ENCODE results near the gene TBC1D22A.

TBC1D22A gene

DNA sequence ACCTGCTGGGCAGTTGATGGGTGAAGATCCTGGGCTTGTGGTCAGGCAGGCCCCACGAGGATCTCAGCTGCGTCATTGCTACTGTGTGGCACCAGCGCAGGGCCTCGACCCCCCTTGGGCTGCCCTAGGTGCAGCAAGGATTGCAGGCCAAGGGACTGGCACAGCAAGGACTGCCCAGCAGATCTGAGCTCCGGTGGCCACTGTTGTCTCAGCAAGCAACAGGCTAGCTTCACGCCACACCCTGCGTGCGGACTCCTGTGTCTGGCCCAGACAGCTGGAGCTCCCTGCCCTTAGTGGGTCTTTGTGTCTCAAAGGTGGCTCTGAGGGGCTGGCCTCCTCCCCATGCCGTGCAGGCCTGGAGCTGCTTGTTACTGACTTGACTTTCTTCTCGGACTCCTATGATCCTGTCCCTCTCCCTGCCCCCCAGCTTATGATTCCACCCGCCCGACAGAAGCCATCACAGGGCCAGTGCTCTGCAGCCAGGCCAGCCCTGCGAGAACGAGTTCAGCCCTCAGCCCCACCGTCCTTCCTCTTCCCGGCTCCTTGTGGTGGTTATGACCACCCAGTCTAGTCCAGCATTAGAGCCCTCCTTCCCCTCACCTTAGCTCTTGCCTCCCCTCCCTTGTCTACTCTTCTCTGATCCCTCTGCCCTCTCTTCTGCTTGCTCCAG is 295.6 kb downstream of the TBC1D22A start:
- TF ChIP-seq, protein P1, sequence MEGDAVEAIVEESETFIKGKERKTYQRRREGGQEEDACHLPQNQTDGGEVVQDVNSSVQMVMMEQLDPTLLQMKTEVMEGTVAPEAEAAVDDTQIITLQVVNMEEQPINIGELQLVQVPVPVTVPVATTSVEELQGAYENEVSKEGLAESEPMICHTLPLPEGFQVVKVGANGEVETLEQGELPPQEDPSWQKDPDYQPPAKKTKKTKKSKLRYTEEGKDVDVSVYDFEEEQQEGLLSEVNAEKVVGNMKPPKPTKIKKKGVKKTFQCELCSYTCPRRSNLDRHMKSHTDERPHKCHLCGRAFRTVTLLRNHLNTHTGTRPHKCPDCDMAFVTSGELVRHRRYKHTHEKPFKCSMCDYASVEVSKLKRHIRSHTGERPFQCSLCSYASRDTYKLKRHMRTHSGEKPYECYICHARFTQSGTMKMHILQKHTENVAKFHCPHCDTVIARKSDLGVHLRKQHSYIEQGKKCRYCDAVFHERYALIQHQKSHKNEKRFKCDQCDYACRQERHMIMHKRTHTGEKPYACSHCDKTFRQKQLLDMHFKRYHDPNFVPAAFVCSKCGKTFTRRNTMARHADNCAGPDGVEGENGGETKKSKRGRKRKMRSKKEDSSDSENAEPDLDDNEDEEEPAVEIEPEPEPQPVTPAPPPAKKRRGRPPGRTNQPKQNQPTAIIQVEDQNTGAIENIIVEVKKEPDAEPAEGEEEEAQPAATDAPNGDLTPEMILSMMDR (IDR thresholded peaks at IDR 0.05): no peak

GRCh38 chr22:47059076-47059475 is 296.6 kb downstream of the TBC1D22A start:
- TF ChIP-seq, protein P1 (IDR thresholded peaks at IDR 0.05): no peak

GRCh38 chr22:47059701-47060161 is 297.3 kb downstream of the TBC1D22A start:
- TF ChIP-seq, protein P1 (IDR thresholded peaks at IDR 0.05): no peak

DNA sequence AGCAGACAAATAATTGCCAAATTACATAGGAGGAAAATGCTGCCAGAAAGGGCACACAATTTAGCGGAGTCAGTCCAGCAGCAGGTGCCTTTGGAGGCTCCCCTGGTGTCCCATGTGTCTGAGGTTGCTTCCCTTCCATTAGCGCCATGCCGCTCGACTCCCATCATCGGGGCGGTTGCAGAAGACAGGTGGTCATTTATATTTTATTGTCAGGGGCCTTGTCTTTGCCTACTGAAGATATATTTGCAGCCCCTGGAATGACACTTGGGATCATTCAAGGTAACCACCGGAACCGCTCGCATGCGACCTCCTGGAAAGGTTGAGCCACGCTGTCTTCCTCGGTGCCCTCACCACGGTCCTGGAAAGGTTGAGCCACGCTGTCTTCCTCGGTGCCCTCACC is 298.3 kb downstream of the TBC1D22A start:
- TF ChIP-seq, protein P1 (IDR thresholded peaks at IDR 0.05): no peak

GRCh38 chr22:47061226-47061625 is 298.8 kb downstream of the TBC1D22A start:
- TF ChIP-seq, protein P1 (IDR thresholded peaks at IDR 0.05): no peak

GRCh38 chr22:47062126-47062525 is 299.7 kb downstream of the TBC1D22A start:
- TF ChIP-seq, protein P1 (IDR thresholded peaks at IDR 0.05): no peak

GRCh38 chr22:47063071-47063509 is 300.6 kb downstream of the TBC1D22A start:
- TF ChIP-seq, protein P1 (IDR thresholded peaks at IDR 0.05): no peak
